Measurements from ENCODE around the gene RSPH1.

DNA sequence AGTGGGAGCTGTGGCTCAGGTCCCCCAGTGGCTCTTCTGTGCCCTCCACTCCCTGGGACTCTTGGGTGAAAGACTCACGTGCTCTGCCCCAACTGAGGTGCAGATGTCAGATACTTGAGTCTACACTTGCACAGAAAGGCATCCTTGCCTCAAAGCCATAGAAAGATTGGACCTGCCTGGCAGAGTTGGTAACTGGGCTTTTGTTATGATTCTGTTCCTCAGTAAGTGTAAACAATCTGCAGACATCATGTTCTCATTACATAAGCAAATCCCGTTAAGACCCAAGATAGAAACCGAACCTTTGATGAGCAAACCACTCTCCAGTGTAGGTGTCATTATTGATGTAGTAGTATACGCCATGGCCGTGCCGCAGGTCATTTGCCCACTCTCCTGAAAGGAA lies 10.0 kb downstream of the RSPH1 start:
- TF ChIP-seq ISL1 (CRISPR knock-in tag; IDR thresholded peaks at IDR 0.05) (no peak), TCF4 (CRISPR knock-in tag; IDR thresholded peaks at IDR 0.05; ENCODE audit: borderline replicate concordance) (no peak), ZFP30 (CRISPR knock-in tag; IDR thresholded peaks at IDR 0.05) (no peak), ARNTL (CRISPR knock-in tag; IDR thresholded peaks at IDR 0.05; ENCODE audit: borderline replicate concordance, low read depth) (no peak), ZNF8 (CRISPR knock-in tag; IDR thresholded peaks at IDR 0.05) (no peak), OSR1 (CRISPR knock-in tag; IDR thresholded peaks at IDR 0.05) (no peak), ZFP3 (CRISPR knock-in tag; IDR thresholded peaks at IDR 0.05) (no peak)
- TF ChIP-seq, protein P1, sequence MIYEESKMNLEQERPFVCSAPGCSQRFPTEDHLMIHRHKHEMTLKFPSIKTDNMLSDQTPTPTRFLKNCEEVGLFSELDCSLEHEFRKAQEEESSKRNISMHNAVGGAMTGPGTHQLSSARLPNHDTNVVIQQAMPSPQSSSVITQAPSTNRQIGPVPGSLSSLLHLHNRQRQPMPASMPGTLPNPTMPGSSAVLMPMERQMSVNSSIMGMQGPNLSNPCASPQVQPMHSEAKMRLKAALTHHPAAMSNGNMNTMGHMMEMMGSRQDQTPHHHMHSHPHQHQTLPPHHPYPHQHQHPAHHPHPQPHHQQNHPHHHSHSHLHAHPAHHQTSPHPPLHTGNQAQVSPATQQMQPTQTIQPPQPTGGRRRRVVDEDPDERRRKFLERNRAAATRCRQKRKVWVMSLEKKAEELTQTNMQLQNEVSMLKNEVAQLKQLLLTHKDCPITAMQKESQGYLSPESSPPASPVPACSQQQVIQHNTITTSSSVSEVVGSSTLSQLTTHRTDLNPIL (CRISPR knock-in tag; IDR thresholded peaks at IDR 0.05; ENCODE audit: low read depth), result no peak
- TF ChIP-seq, protein P2, sequence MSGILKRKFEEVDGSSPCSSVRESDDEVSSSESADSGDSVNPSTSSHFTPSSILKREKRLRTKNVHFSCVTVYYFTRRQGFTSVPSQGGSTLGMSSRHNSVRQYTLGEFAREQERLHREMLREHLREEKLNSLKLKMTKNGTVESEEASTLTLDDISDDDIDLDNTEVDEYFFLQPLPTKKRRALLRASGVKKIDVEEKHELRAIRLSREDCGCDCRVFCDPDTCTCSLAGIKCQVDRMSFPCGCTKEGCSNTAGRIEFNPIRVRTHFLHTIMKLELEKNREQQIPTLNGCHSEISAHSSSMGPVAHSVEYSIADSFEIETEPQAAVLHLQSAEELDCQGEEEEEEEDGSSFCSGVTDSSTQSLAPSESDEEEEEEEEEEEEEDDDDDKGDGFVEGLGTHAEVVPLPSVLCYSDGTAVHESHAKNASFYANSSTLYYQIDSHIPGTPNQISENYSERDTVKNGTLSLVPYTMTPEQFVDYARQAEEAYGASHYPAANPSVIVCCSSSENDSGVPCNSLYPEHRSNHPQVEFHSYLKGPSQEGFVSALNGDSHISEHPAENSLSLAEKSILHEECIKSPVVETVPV (CRISPR knock-in tag; IDR thresholded peaks at IDR 0.05), result no peak
